ENCODE data around the gene VWA2. TPM values are rescaled to one million over a fixed set of nuclear protein-coding genes. Genes with fewer than 3 reads are reported as not detected.

Gene VWA2
- polyA plus RNA-seq, 1 of the 3 experiments (the other 2 are of a cell fraction) = not detected

DNA sequence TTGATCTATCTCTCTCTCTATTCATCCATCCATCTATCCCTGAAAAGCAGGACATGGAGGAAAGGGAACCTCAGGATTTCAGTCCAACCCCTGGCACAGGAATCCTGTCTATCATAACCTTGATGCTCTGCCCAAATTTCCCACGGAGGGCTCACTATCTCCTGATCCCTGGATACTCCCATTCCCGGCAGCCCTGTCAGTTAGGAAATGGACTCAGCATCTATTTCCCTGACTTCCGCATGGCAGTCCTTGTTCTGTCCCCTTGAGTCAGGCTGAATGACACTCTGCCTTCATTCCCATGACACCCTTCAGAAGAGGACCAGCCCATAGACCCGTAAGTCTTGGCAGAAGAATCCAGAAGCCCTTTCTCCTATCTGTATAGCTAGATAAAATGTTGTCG lies 77.7 kb downstream of the VWA2 start:
- H3K36me3 ChIP-seq (replicated peaks in 1 of 2; ENCODE audit: control insufficient read depth in 1 of 2, insufficient read depth in 2 of 2, low read length in 1 of 2) = no peaks in the 10 kb centered on the region
- no peaks in the 10 kb centered on the region for H3F3A ChIP-seq (replicated peaks; ENCODE audit: insufficient read depth)
- DNase-seq = no peak
- H3K9ac ChIP-seq = no peak overlapping the region
- no peak overlapping the region for H3K27ac ChIP-seq (ENCODE audit: low read depth in 2 of 2, low read length in 1 of 2)
- ChIA-PET CTCF (interaction anchor here (1.9 kb wide), 1 partner anchor 14 kb away, joined by 8 read pairs; no protein-coding TSS in a partner anchor), POLR2A (no interaction called here)
- no peaks in the 10 kb centered on the region for H3K9me2 ChIP-seq
- no peaks in the 10 kb centered on the region for H3K79me2 ChIP-seq (ENCODE audit: insufficient read depth)
- H3K4me1 ChIP-seq (ENCODE audit: control insufficient read depth in 1 of 2, insufficient read depth in 2 of 2, low read depth in 1 of 2, low read length in 1 of 2) = peaks cover 0 to under 1% of the 10 kb centered on the region in 2 experiments; a peak in 1 of 4 replicates
- H2AFZ ChIP-seq (ENCODE audit: low read depth) = no peak overlapping the region
- TF ChIP-seq SMC3 (IDR thresholded peaks at IDR 0.05; ENCODE audit: low read depth, low read length) (no peak), POLR2AphosphoS5 (IDR thresholded peaks at IDR 0.05; ENCODE audit: low read depth, low read length) (no peak), MXI1 (IDR thresholded peaks at IDR 0.05; ENCODE audit: low read depth, low read length) (no peak), FOXM1 (IDR thresholded peaks at IDR 0.05; ENCODE audit: low read depth) (no peak), RFX5 (IDR thresholded peaks at IDR 0.05; ENCODE audit: low read length) (no peak), MEF2A (IDR thresholded peaks at IDR 0.05; ENCODE audit: borderline replicate concordance, low read depth) (no peak), TEAD4 (IDR thresholded peaks at IDR 0.05; ENCODE audit: borderline replicate concordance, insufficient read depth) (no peak), EZH2phosphoT487 (IDR thresholded peaks at IDR 0.05; ENCODE audit: borderline replicate concordance, low read depth) (no peak), GABPA (IDR thresholded peaks at IDR 0.05; ENCODE audit: low read depth) (no peak), CHD2 (IDR thresholded peaks at IDR 0.05; ENCODE audit: low read length, partially characterized antibody) (no peak), ELF1 (IDR thresholded peaks at IDR 0.05) (no peak), RXRA (IDR thresholded peaks at IDR 0.05; ENCODE audit: borderline replicate concordance, low read depth) (no peak), YY1 (IDR thresholded peaks at IDR 0.05; ENCODE audit: low read depth) (no peak)
- TF ChIP-seq, protein P1, sequence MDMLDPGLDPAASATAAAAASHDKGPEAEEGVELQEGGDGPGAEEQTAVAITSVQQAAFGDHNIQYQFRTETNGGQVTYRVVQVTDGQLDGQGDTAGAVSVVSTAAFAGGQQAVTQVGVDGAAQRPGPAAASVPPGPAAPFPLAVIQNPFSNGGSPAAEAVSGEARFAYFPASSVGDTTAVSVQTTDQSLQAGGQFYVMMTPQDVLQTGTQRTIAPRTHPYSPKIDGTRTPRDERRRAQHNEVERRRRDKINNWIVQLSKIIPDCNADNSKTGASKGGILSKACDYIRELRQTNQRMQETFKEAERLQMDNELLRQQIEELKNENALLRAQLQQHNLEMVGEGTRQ (IDR thresholded peaks at IDR 0.05; ENCODE audit: borderline replicate concordance, low read depth, low read length) = no peak
- TF ChIP-seq, protein P2, sequence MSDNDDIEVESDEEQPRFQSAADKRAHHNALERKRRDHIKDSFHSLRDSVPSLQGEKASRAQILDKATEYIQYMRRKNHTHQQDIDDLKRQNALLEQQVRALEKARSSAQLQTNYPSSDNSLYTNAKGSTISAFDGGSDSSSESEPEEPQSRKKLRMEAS (IDR thresholded peaks at IDR 0.05; ENCODE audit: low read depth) = no peak
- TF ChIP-seq, protein P3, sequence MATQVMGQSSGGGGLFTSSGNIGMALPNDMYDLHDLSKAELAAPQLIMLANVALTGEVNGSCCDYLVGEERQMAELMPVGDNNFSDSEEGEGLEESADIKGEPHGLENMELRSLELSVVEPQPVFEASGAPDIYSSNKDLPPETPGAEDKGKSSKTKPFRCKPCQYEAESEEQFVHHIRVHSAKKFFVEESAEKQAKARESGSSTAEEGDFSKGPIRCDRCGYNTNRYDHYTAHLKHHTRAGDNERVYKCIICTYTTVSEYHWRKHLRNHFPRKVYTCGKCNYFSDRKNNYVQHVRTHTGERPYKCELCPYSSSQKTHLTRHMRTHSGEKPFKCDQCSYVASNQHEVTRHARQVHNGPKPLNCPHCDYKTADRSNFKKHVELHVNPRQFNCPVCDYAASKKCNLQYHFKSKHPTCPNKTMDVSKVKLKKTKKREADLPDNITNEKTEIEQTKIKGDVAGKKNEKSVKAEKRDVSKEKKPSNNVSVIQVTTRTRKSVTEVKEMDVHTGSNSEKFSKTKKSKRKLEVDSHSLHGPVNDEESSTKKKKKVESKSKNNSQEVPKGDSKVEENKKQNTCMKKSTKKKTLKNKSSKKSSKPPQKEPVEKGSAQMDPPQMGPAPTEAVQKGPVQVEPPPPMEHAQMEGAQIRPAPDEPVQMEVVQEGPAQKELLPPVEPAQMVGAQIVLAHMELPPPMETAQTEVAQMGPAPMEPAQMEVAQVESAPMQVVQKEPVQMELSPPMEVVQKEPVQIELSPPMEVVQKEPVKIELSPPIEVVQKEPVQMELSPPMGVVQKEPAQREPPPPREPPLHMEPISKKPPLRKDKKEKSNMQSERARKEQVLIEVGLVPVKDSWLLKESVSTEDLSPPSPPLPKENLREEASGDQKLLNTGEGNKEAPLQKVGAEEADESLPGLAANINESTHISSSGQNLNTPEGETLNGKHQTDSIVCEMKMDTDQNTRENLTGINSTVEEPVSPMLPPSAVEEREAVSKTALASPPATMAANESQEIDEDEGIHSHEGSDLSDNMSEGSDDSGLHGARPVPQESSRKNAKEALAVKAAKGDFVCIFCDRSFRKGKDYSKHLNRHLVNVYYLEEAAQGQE (IDR thresholded peaks at IDR 0.05; ENCODE audit: low read depth, low read length) = no peak
- TF ChIP-seq, protein P4, sequence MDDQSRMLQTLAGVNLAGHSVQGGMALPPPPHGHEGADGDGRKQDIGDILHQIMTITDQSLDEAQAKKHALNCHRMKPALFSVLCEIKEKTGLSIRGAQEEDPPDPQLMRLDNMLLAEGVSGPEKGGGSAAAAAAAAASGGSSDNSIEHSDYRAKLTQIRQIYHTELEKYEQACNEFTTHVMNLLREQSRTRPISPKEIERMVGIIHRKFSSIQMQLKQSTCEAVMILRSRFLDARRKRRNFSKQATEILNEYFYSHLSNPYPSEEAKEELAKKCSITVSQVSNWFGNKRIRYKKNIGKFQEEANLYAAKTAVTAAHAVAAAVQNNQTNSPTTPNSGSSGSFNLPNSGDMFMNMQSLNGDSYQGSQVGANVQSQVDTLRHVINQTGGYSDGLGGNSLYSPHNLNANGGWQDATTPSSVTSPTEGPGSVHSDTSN (IDR thresholded peaks at IDR 0.05) = no peak
- WGBS (ENCODE audit: low lambda C conversion rate) = 72% methylated on average over 5 of the region's 5 CpGs
- H4K20me1 ChIP-seq (ENCODE audit: insufficient read depth) = no peaks in the 10 kb centered on the region
- H3K9me3 ChIP-seq = no peaks in the 10 kb centered on the region
- H3K4me2 ChIP-seq = no peak overlapping the region
- H3K27me3 ChIP-seq (ENCODE audit: insufficient read depth) = no peaks in the 10 kb centered on the region; the same call in 1 of the 2 replicates
- H3K4me3 ChIP-seq (ENCODE audit: low read depth in 2 of 2, low read length in 1 of 2) = no peak overlapping the region

All from SK-N-SH (cell line).